Stimulated activated CD4-positive, alpha-beta T cell treated with anti-CD3 and anti-CD28 coated beads, Interleukin-12 subunit alpha, Interleukin-12 subunit beta, amount 100 ng/mL, for 4 hours (primary cell): ENCODE results near the gene ZFYVE28.
A peak's percentile ranks its signal among the peaks of the same experiment; 100 is the strongest.

Experiments
- DNase-seq: peaks from one replicate; pipeline ENCODE4 v3.0.0-alpha.2; 2020

The ZFYVE28 gene

GRCh38 chr4:2408976-2409375 lies 9.5 kb downstream of the ZFYVE28 start:
- no peak for DNase-seq

- no peak for DNase-seq
These were observed 10.0 kb downstream of the ZFYVE28 start for GRCh38 chr4:2408401-2408958.

GRCh38 chr4:2407991-2408342 lies 10.5 kb downstream of the ZFYVE28 start:
- DNase-seq: no peak

DNA sequence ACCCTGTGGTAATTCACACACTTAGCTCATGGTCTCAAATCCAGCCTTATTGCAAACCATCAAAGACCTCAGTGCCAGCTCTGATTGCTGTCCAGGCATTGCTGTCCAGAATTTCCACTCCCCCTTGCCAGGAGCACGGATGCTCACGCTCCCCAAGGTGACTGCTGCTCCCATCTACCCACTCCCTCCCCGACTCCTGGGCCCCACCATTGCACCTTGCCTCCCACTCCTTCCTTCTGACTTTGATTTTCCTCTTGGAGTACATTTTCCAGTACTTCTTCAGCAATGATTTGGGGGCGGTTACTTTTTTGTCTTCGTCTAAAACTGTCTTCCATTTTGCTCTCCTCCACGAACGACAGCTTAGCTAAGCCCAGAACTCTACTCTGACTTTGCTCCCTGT lies 11.5 kb downstream of the ZFYVE28 start:
- no peak for DNase-seq

- no peak for DNase-seq
These were observed 12.0 kb downstream of the ZFYVE28 start for GRCh38 chr4:2406406-2406805.

DNA sequence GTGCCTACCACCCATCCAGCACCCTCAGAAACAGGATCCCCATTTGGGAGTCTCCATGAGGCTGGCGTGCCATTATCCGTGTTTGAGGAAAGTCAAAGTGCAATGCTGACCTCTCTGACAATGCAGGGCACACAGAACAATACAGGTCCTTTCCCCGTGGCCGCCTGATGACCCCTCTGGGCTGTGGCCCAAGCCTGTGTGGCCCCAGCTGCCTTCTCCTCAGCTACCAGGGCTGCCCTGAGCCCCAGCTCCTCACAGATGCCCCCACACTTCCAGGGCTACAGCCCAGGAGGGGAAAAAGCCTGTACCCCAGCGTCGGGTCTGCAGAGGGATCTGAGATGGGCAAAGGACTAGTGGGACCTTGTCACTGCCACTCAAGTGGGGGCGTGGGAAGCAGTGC lies 15.5 kb downstream of the ZFYVE28 start:
- no peak for DNase-seq

DNA sequence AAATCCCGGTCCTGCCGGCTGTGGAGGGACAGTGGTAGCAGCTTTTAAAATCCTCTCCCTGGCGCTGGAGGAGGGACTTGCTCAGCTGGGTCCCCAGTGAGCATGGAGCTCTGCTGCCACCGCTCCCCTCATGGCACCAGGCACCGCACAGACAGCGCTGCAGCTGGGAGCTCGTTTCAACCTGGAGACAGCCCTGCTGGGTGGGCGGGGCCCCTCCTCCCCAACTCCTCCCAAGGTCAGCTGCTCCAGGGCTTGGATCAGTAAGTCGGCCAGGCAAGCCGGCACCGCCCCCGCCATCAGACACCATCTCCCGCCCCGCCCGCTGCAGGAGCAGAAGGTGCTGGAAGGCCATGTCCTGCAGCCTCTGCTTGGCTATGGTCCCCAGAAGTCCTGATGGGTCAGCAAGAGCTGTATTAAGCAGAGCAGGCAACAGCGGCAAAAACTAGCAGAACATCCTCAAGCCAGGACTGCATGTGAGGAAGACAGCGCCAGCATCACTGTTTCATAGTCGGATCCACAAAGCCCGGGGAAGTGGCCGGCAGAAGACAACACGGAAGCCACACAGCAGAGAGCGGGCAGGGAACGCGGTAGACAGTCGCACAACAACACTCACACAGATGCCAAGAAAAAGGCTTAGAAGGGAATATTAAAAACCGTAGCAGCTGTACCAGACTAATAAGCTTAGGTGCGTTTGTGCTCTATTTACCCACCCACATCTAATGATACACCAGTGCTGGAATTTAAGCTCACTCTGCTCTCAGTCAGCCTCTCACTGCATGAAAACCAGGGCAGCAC lies 16.2 kb downstream of the ZFYVE28 start:
- peak; percentile 17 for DNase-seq

GRCh38 chr4:2401610-2401983 lies 16.8 kb downstream of the ZFYVE28 start:
- no peak for DNase-seq

DNA sequence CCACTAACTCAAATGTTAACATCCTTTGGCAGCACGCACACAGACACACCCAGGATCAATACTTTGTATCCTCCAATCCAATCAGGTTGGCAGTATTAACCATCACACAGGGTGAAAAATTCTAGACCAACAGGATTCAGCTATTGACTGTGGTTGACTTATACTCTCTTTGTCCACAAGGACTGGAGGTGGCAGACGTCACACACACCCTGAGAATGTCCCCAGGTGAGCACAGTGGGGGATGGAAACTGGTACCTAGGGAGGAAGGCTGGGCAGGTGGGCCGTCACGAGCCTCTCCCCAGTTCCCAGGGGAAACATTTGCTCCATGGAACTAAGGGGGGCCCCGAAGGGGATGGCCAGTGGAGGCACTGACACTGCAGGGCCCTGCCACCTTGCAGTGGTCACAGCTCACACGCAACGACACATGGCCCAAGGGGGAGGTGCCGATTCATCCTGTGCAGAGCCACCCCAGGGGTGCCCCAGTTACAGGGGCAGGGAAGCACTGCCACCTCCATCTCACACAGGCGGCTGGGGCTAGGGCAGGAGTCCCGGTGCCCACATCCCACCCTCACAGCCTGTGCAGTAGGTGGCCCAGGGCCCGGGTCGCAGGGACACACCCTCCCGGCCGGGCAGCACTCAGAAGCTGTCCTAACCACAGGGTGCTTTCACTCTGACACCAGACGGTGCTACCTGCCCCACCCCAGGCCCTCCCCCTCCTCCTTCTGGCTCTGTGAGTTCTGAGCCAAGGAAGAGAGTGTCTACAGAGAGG lies 17.4 kb downstream of the ZFYVE28 start:
- no peak for DNase-seq

- DNase-seq: no peak
These were observed 18.7 kb downstream of the ZFYVE28 start for GRCh38 chr4:2399631-2400190.

- DNase-seq: no peak
These were observed 19.2 kb downstream of the ZFYVE28 start for GRCh38 chr4:2399216-2399615.

DNA sequence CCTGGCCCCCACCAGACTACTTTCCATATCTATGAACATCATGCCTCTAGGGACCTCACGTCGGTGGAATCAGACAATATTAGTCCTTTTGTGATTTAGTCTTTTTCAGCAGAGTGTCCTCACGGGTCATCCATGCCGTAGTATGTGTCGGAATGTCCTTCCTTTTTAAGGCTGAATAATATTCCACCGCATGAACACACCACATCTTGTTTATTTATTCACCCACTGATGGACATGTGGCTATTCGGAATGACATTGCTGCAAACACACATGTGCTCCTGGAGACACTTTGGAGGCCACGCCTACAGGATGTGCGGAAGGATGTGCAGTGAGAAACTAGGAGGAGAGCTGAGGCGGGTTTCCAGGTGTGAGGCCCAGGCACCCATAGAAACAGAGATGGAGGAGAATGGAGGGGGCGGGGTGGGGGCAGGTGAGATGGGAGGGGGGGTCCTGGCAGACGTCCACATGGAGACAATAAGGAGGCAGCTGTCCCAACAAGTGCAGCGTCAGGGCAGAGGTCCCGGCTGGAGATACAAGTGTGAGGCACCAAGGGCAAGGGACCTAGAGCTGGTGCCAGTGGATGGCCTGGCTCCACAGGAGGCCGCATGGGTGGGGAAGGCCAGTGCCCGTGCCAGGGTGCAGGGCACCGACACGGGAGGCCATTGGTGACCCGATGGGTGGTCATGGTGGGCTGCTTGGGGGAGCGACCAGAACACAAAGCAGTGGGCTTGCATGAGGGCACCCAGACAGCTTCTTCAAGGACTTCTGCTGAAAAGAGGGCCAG lies 20.7 kb downstream of the ZFYVE28 start:
- DNase-seq: no peak

DNA sequence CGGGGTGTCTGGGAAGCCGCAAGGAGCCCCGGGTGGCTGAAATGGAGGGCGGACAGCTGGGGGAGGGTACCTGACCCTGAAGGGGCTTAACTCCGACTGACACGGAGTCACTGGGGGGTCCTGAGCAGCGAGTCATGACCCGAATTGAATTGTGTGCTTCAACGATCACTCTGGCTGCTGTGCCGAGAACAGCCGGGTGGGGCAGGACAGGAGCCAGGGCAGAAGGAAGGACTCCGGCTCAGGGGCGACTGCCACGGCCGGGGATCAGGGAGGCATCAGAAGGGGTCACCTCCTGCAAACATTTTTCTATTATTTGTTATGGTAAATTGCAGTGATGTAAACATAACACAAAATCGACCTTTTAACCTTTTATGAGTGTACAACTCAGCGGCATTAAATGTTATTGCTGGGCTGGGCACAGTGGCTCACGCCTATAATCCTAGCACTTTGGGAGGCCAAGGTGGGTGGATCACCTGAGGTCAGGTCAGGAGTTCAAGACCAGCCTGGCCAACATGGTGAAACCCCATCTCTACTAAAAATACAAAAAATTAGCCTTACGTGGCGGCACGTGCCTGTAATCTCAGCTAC lies 21.6 kb downstream of the ZFYVE28 start:
- DNase-seq: no peak

- no peak for DNase-seq
These were observed 22.9 kb downstream of the ZFYVE28 start for GRCh38 chr4:2395584-2395983.

DNA sequence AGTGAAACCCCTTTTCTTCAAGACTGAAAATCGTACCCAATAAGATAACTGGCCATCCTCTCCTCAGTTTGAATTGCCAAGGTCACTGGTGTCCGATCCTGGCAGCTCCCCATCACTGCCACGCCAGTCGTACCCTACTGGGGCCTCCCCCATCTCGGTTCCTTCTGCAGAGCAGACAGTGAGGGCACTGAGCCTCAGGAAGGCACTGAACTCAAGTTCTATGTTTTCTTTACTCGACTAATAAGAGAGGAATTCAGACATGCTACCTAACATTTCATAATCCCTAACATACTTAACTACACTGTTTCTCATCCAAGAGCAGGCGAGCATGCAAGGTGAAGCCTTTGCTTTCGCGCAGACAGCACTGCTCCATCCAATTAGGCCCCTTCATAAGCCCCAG lies 23.4 kb downstream of the ZFYVE28 start:
- DNase-seq: no peak

DNA sequence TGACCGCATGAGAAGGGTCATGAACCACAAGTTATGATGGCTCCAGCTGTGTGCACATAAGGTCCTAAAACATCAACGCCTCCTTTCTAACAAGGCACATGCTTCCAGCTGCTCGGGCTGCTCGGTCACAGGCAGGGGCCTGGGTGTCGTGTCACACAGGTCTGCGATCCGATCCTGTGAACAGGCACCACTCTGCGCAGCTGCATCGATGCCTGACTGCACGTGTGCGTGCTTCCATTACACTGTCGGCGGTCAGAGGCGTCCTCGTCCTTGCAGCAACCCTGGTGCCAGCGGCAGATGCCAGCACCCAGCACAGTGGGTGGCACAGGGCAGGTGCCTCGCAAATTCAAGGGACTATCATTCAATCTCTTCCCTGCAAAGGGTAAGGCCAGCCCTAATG lies 23.9 kb downstream of the ZFYVE28 start:
- no peak for DNase-seq

- DNase-seq: no peak
These were observed 24.8 kb downstream of the ZFYVE28 start for GRCh38 chr4:2393353-2394270.

GRCh38 chr4:2390784-2391421 lies 27.5 kb downstream of the ZFYVE28 start:
- no peak for DNase-seq

DNA sequence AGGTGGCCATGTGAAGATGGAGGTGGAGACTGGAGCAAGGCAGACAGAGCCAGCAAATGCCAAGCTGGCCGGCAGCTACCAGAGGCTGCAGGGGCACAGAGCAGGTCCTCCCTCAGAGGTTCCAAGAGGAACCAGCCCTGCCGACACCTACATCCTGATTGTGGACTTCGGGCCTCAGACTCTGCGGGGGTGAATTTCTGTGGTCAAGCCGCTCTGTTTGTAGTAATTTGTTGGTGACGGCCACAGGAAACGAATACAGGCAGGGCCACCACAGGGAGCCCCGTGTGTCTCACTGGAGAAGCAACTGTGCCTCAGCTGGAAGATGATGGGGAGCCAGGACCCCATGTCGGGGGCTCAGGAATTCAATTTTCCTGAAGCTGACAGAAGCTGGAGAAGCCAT lies 28.3 kb downstream of the ZFYVE28 start:
- no peak for DNase-seq

DNA sequence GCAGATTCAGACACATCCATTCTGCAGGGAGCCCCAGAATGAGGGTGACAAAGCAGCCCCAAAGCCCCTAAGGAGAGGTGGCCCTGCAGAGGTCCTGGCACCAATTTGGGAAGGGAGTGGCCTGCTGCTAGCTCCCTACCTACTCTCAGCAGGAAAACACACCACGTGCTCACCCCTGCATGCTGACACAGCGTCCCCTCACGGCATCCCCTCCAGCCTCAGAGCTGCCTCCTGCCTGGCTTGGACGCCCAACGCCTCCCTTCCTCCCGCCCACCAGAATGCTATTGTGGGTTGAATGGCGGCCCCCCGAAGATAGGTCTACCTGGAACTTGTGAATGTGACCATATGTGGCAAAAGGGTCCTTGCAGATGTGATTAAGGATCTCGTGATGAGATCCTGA lies 28.8 kb downstream of the ZFYVE28 start:
- no peak for DNase-seq
